ENCODE data around the gene C22orf15. TPM values are rescaled to one million over a fixed set of nuclear protein-coding genes. Genes with fewer than 3 reads are reported as not detected.
A peak's percentile ranks its signal among the peaks of the same experiment; 100 is the strongest.

The C22orf15 gene
- total RNA-seq, 2 donors from 2014 or later: 1.5 to 2.2 TPM

DNA sequence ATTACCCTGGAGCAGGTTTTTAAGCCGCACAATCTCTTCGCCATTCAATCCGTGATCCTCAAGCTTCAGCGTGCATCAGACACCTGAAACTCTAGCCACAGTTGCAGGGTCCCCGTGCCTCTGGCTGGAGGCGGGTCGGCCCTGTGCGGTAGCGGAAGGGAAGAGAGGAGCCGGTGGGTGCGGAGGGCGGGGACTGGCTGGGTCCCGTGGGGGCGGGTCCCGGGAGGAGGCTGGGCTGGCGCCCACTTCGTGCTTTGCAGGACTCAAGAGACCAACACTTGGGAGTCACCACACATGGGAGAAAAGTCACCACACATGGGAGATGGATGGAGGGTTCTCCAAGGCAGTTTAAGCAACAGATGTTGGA, 772 bp downstream of the C22orf15 start:
- no peaks in the 10 kb centered on the region for H3K4me1 ChIP-seq (ENCODE audit: control insufficient read depth, insufficient read depth, low read length)
- no peak overlapping the region for H3K27ac ChIP-seq (ENCODE audit: low read depth, low read length)
- Mint-ChIP-seq H3K9me3 (no peaks in the 10 kb centered on the region), H3K36me3 (ENCODE audit: low read depth) (no peaks in the 10 kb centered on the region), H3K27me3 (ENCODE audit: insufficient read depth) (peaks cover 12% of the 10 kb centered on the region), H3K4me1 (peaks cover 11% of the 10 kb centered on the region), H3K4me3 (peak overlapping the region; percentile 38), H3K27ac (no peak overlapping the region)
- no peaks in the 10 kb centered on the region for H3K9me3 ChIP-seq (ENCODE audit: control insufficient read depth, low read length)
- no peaks in the 10 kb centered on the region for H3K27me3 ChIP-seq (ENCODE audit: control insufficient read depth, insufficient read depth, low read length, poor library complexity, severe bottlenecking)
- 59 to 66% methylated on average over 9 to 17 of the region's 17 CpGs for WGBS, 2 experiments (ENCODE audit: insufficient coverage in 1 of 2, insufficient read length in 1 of 2)
- peaks cover 4% of the 10 kb centered on the region for H3K36me3 ChIP-seq (ENCODE audit: control insufficient read depth, insufficient read depth, low read length)
- no peak overlapping the region for H3K9ac ChIP-seq (ENCODE audit: extremely low read depth, low read length, poor library complexity, severe bottlenecking)
- no peak overlapping the region for H3K4me3 ChIP-seq (ENCODE audit: low read length)
- peak; percentile 80 for DNase-seq
- TF ChIP-seq, protein P1, sequence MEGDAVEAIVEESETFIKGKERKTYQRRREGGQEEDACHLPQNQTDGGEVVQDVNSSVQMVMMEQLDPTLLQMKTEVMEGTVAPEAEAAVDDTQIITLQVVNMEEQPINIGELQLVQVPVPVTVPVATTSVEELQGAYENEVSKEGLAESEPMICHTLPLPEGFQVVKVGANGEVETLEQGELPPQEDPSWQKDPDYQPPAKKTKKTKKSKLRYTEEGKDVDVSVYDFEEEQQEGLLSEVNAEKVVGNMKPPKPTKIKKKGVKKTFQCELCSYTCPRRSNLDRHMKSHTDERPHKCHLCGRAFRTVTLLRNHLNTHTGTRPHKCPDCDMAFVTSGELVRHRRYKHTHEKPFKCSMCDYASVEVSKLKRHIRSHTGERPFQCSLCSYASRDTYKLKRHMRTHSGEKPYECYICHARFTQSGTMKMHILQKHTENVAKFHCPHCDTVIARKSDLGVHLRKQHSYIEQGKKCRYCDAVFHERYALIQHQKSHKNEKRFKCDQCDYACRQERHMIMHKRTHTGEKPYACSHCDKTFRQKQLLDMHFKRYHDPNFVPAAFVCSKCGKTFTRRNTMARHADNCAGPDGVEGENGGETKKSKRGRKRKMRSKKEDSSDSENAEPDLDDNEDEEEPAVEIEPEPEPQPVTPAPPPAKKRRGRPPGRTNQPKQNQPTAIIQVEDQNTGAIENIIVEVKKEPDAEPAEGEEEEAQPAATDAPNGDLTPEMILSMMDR (conservative IDR thresholded peaks at IDR 0.05): no peak

DNA sequence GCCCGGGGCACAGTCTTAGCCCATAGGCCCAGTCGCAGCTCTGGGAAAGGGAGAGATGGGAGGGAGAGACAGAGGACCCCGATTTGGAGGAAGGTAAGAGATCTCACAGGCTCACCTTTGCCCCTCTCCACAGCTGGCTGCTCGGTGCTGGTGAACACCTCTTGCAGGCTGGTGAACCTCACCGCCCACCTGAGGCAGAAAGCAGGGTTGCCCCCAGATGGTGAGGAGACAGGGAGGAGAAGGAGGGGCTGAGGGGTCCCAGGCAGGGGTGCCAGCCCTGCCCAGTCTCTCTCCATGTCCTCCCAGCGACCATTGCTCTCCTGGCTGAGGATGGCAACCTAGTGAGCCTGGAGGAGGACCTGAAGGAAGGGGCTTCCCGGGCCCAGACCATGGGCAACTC, 1.2 kb downstream of the C22orf15 start:
- Histone ChIP-seq H3K9ac (ENCODE audit: extremely low read depth, low read length, poor library complexity, severe bottlenecking) (no peak overlapping the region), H3K36me3 (ENCODE audit: control insufficient read depth, insufficient read depth, low read length) (peaks cover 4% of the 10 kb centered on the region), H3K27ac (ENCODE audit: low read depth, low read length) (no peak overlapping the region), H3K9me3 (ENCODE audit: control insufficient read depth, low read length) (no peaks in the 10 kb centered on the region), H3K4me1 (ENCODE audit: control insufficient read depth, insufficient read depth, low read length) (no peaks in the 10 kb centered on the region), H3K27me3 (ENCODE audit: control insufficient read depth, insufficient read depth, low read length, poor library complexity, severe bottlenecking) (no peaks in the 10 kb centered on the region), H3K4me3 (ENCODE audit: low read length) (no peak overlapping the region)
- Mint-ChIP-seq H3K4me3 (peak overlapping the region; percentile 38), H3K36me3 (ENCODE audit: low read depth) (no peaks in the 10 kb centered on the region), H3K9me3 (no peaks in the 10 kb centered on the region), H3K4me1 (peaks cover 11% of the 10 kb centered on the region), H3K27ac (no peak overlapping the region), H3K27me3 (ENCODE audit: insufficient read depth) (peaks cover 14% of the 10 kb centered on the region)
- TF ChIP-seq, protein P1 (conservative IDR thresholded peaks at IDR 0.05): no peak
- WGBS, 2 experiments (ENCODE audit: insufficient coverage in 1 of 2, insufficient read length in 1 of 2): 88 to 92% methylated on average over 4 to 7 of the region's 7 CpGs
- no peak for DNase-seq

DNA sequence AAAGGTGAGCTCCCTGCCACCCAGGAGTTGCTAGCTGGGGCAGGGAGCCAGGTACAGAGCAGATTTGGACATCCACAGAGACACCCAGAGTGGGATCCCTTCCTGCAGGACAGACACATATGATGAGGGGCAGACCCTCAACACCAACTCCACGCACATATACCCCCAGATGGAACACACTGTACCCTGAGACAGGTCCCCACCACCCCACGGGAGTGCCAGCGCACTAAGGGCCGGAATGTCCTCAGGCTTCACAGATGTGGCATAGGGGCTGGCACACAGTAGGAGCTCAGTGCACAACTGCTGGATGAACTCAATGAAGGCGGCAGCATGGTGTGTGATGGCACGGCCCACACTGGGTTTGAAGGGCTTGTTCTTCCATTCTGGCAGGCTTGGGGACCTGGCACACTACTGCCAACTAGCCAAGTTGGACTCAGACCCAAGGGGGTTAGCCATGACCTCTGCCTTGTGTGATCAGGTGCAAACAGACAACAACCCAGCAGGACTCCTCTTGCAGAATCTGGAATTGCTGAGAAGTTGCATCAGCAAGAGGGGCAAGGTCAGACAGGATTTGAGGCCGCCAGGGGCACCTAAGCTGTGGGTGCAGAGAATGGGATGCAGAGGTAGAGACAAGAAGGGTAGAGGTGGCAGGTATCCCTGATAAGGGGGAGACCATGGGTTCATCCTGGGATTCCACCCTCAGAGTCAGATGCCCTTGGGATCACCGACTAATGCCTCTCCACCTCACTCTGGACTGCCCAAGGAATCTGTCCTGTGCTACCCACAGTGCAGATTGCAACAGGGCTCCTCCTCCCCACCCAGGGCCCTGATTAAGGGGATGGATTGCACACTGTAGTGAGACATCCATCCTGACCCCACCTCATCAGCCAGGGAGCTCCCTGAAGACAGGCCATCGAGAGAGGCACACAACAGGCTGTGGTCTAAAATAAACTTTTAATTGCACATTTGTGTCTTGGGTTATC, 2.4 kb downstream of the C22orf15 start:
- DNase-seq: no peak
- Histone ChIP-seq H3K27ac (ENCODE audit: low read depth, low read length) (no peak overlapping the region), H3K9me3 (ENCODE audit: control insufficient read depth, low read length) (no peaks in the 10 kb centered on the region), H3K4me3 (ENCODE audit: low read length) (peak overlapping the region; percentile 17), H3K27me3 (ENCODE audit: control insufficient read depth, insufficient read depth, low read length, poor library complexity, severe bottlenecking) (no peaks in the 10 kb centered on the region), H3K9ac (ENCODE audit: extremely low read depth, low read length, poor library complexity, severe bottlenecking) (no peak overlapping the region), H3K4me1 (ENCODE audit: control insufficient read depth, insufficient read depth, low read length) (no peaks in the 10 kb centered on the region), H3K36me3 (ENCODE audit: control insufficient read depth, insufficient read depth, low read length) (peaks cover 4% of the 10 kb centered on the region)
- 94 to 97% methylated on average over 7 to 9 of the region's 9 CpGs for WGBS, 2 experiments (ENCODE audit: insufficient coverage in 1 of 2, insufficient read length in 1 of 2)
- Mint-ChIP-seq H3K27ac (no peak overlapping the region), H3K27me3 (ENCODE audit: insufficient read depth) (peaks cover 19% of the 10 kb centered on the region), H3K9me3 (no peaks in the 10 kb centered on the region), H3K36me3 (ENCODE audit: low read depth) (no peaks in the 10 kb centered on the region), H3K4me3 (no peak overlapping the region), H3K4me1 (peaks cover 11% of the 10 kb centered on the region)
- TF ChIP-seq, protein P1 (conservative IDR thresholded peaks at IDR 0.05): no peak
